ENCODE data around the gene SIRT3.

The SIRT3 gene

DNA sequence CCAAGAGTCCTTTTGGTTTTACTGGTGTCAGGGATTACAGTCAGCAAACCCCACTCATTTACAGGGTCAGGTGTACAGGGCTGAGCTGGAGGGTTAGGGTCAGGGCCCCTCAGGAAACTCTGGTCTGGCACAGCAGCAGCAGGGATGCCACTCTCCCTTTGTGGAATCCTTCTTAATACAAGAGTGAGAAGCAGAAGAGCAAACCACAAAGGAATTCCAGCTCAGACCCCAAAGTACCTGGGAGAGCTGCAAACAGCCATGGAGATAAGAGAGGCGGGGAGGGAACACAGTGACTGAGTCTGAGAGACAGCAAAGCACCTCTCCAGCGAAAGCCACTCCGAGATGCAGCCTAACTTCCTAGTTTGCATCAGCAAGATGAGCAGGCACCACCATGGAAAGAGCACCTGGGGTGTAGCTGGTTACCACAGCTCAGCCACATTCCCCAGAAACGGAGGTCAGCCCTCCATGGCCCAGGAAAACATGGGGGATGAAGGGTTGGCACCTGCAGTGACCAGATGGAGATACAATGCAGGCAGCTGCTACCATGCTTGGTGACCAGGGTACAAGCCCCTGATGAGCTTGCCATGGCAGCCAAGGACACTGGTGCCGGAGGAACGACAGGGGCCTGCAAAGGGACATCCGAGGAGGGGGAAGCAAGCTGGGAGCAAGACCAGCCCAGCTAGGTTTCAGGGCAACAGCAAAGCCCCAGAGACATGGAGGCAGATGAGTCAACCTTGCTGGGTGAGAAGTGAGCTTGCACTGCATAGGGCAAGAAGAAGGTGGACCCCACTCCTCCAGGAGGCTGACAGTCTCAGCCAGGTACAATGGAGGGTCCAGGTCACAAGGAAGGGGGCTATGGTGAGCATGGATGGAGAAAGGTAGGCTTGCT, 32.8 kb downstream of the SIRT3 start:
- no peak for DNase-seq (ENCODE audit: low read depth)
- H3K4me3 ChIP-seq (ENCODE audit: low read depth, low read length): no peak overlapping the region
- TF ChIP-seq, protein P1, sequence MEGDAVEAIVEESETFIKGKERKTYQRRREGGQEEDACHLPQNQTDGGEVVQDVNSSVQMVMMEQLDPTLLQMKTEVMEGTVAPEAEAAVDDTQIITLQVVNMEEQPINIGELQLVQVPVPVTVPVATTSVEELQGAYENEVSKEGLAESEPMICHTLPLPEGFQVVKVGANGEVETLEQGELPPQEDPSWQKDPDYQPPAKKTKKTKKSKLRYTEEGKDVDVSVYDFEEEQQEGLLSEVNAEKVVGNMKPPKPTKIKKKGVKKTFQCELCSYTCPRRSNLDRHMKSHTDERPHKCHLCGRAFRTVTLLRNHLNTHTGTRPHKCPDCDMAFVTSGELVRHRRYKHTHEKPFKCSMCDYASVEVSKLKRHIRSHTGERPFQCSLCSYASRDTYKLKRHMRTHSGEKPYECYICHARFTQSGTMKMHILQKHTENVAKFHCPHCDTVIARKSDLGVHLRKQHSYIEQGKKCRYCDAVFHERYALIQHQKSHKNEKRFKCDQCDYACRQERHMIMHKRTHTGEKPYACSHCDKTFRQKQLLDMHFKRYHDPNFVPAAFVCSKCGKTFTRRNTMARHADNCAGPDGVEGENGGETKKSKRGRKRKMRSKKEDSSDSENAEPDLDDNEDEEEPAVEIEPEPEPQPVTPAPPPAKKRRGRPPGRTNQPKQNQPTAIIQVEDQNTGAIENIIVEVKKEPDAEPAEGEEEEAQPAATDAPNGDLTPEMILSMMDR (IDR thresholded peaks at IDR 0.05; ENCODE audit: control insufficient read depth, extremely low read depth, insufficient read depth): no peak

GRCh38 chr11:202490-202889, 33.7 kb downstream of the SIRT3 start:
- no peak overlapping the region for H3K4me3 ChIP-seq (ENCODE audit: low read depth, low read length)
- DNase-seq (ENCODE audit: low read depth): no peak

DNA sequence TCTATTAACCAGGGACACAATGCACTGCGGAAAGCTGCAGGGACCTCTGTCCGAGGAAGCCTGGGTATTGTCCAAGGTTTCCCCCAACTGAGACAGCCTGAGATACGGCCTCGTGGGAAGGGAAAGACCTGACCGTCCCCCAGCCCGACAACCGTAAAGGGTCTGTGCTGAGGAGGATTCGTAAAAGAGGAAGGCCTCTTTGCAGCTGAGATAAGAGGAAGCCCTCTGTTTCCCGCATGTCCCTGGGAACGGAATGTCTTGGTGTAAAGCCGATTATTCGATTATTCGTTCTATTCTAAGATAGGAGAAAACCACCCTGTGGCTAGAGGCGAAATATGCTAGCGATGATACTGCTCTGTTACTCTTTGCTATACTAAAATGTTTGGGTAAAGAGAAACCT, 34.2 kb downstream of the SIRT3 start:
- TF ChIP-seq, protein P1 (IDR thresholded peaks at IDR 0.05; ENCODE audit: control insufficient read depth, extremely low read depth, insufficient read depth): no peak
- no peak for DNase-seq (ENCODE audit: low read depth)
- no peak overlapping the region for H3K4me3 ChIP-seq (ENCODE audit: low read depth, low read length)

More at GRCh38 chr11:202490-202889, 33.7 kb downstream of the SIRT3 start:
- TF ChIP-seq, protein P1 (IDR thresholded peaks at IDR 0.05; ENCODE audit: control insufficient read depth, extremely low read depth, insufficient read depth): no peak

- TF ChIP-seq, protein P1 (IDR thresholded peaks at IDR 0.05; ENCODE audit: control insufficient read depth, extremely low read depth, insufficient read depth): no peak
- DNase-seq (ENCODE audit: low read depth): no peak
- H3K4me3 ChIP-seq (ENCODE audit: low read depth, low read length): no peak overlapping the region
These were observed 35.7 kb downstream of the SIRT3 start for GRCh38 chr11:200224-201003.

DNA sequence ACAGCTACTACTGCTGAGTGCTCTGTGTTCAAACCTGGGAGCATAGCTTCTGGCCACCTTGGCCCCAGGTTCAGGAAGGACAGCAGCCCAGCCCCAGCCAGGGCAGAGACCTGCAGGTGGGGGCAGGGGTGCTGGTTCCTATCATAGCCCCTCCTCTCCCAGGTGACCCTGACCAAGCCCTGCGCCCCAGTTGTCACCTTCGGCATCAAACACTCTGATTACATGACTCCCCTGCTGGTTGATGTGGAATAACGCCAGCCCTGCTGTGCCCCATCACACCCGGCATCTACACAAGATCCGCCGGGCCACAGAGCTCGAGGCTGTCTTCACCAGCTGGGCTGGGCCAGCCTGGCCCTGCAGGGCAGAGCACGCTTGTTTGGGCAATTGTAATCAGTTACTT, 36.4 kb downstream of the SIRT3 start:
- no peak overlapping the region for H3K4me3 ChIP-seq (ENCODE audit: low read depth, low read length)
- TF ChIP-seq, protein P1 (IDR thresholded peaks at IDR 0.05; ENCODE audit: control insufficient read depth, extremely low read depth, insufficient read depth): no peak
- no peak for DNase-seq (ENCODE audit: low read depth)

DNA sequence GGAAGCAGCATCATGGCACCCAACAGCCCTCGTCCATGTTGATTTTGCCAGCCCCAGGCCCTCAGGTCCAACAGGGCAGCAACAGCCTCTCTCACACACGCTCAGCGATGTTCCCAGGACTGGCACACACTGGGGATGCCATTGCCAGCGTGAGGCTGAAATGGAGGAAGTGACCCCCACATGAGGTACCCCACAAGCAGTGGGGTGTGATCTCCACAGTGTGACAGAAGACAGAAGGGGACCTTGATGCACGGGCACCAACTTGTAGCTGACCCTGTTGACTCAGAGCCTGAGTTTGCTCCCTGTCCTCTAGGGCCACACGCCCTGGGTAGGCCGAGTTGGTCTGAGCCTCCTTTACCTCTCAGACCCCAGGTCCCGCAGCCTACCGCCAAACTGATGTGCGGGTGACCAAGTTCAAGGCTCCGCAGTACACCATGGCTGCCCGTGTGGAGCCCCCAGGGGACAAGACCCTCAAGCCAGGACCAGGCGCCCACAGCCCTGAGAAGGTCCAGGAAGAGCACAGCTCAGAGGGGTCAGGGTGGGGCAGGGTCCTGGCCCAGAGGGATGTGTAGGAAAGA, 37.0 kb downstream of the SIRT3 start:
- no peak overlapping the region for H3K4me3 ChIP-seq (ENCODE audit: low read depth, low read length)
- TF ChIP-seq, protein P1 (IDR thresholded peaks at IDR 0.05; ENCODE audit: control insufficient read depth, extremely low read depth, insufficient read depth): no peak
- DNase-seq (ENCODE audit: low read depth): no peak
